GM12892 (cell line): ENCODE data around the gene DDI1.

Experiments
- POLR2A ChIP-seq: IDR thresholded peaks from 2 replicates; pipeline ENCODE4 v1.6.1; 2011; ENCODE audit warnings: low read depth, low read length, control low read depth
- POLR2AphosphoS5 ChIP-seq: IDR thresholded peaks from 2 replicates; pipeline ENCODE4 v1.6.1; 2011; ENCODE audit warnings: low read depth, low read length, control low read depth
- TAF1 ChIP-seq: IDR thresholded peaks from 2 replicates; pipeline ENCODE4 v1.6.1; 2011; ENCODE audit warnings: low read depth, mild to moderate bottlenecking, control low read depth, low read length, borderline replicate concordance

GRCh38 chr11:103987629-103988594 is 48.5 kb upstream of the DDI1 start:
- TF ChIP-seq POLR2A (no peak), POLR2AphosphoS5 (no peak), TAF1 (no peak)
